ENCODE measurements around the gene CRADD. TPM values are rescaled to one million over a fixed set of nuclear protein-coding genes. Genes with fewer than 3 reads are reported as not detected.

The CRADD gene
- total RNA-seq, 4 donors from 2014 or later, result 51.0 to 86.3 (median 56.6) TPM

DNA sequence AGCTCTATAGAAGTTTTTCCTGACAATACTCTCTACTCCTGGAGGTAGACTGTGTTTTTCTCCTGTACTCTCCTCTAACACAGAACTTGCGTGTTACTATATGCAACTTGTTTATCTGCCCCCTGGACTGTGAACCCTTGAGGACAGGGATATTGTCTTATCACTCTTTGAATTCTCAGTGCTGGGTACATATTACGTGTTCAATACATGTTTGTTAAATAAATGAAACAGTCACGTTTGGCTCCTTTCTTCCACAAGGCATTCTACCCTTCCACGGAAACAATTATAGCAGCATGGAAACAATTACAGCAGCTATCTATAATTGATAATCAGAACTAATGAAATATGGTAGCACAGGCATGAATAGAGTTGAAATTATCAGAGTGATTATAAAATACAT is 50.7 kb downstream of the CRADD start:
- no peak overlapping the region for H3K4me3 ChIP-seq
- peaks cover 0 to 10% (median 0%) of the 10 kb centered on the region in 4 donors for H3K4me1 ChIP-seq
- H3K36me3 ChIP-seq, result no peaks in the 10 kb centered on the region
- peaks cover 0 to under 1% (median 0%) of the 10 kb centered on the region in 4 donors for H3K9me3 ChIP-seq
- peak overlapping the region in 1 of 4 donors; percentile 59 for H3K27ac ChIP-seq
- 93% methylated on average over 4 of the region's 4 CpGs for WGBS, 2 donors
- DNase-seq (ENCODE audit: low spot score in 2 of 2), result no peak
- TF ChIP-seq EP300 (IDR thresholded peaks at IDR 0.05), result no peak
- no peak for TF ChIP-seq CTCF (IDR thresholded peaks at IDR 0.05)
- no peak for TF ChIP-seq POLR2A (IDR thresholded peaks at IDR 0.05)
- no peaks in the 10 kb centered on the region for H3K27me3 ChIP-seq

- H3K9me3 ChIP-seq, result no peaks in the 10 kb centered on the region
- H3K27me3 ChIP-seq, result no peaks in the 10 kb centered on the region
- 91 to 98% methylated on average over 3 of the region's 3 CpGs for whole genome bisulfite sequencing, 2 donors
- peaks cover 0 to 10% (median 0%) of the 10 kb centered on the region in 4 donors for H3K4me1 ChIP-seq
- peaks cover 0 to 6% (median 0%) of the 10 kb centered on the region in 3 donors for H3K36me3 ChIP-seq
- no peak overlapping the region for H3K4me3 ChIP-seq
- no peak overlapping the region for H3K27ac ChIP-seq
- no peak for TF ChIP-seq POLR2A (IDR thresholded peaks at IDR 0.05)
- TF ChIP-seq CTCF (IDR thresholded peaks at IDR 0.05), result no peak
- TF ChIP-seq EP300 (IDR thresholded peaks at IDR 0.05), result no peak
- no peak for DNase-seq (ENCODE audit: low spot score in 2 of 2)
Observed at GRCh38 chr12:93729934-93730333, 52.8 kb downstream of the CRADD start.

DNA sequence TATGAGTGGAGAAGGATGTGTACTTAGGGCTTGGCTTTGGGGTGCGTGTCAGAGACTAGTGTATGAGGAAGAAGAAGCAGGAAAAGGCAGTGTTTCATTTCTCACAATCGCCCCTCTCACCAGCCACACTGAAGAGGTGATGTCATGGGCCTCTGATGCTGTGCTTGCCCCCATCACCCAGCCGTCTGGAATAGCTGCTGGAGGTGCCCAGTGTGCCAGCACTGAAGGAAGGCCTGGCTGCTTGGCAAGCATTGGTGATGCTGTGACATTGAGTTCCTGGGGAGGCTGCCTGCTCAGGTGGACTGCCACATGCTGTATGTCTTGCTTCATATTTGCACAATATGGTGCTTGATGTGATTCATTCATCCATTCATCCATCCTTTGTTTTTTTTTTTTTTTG is 56.2 kb downstream of the CRADD start:
- Histone ChIP-seq H3K9me3 (no peaks in the 10 kb centered on the region), H3K4me1 (peaks cover 0 to 23% (median 4%) of the 10 kb centered on the region in 4 donors), H3K27me3 (no peaks in the 10 kb centered on the region), H3K27ac (no peak overlapping the region), H3K4me3 (no peak overlapping the region), H3K36me3 (peaks cover 0 to 6% (median 0%) of the 10 kb centered on the region in 3 donors)
- WGBS, 2 donors, result 56 to 59% methylated on average over 3 of the region's 3 CpGs
- TF ChIP-seq POLR2A (IDR thresholded peaks at IDR 0.05) (no peak), CTCF (IDR thresholded peaks at IDR 0.05) (no peak), EP300 (IDR thresholded peaks at IDR 0.05) (no peak)
- DNase-seq (ENCODE audit: low spot score in 2 of 2), result no peak

DNA sequence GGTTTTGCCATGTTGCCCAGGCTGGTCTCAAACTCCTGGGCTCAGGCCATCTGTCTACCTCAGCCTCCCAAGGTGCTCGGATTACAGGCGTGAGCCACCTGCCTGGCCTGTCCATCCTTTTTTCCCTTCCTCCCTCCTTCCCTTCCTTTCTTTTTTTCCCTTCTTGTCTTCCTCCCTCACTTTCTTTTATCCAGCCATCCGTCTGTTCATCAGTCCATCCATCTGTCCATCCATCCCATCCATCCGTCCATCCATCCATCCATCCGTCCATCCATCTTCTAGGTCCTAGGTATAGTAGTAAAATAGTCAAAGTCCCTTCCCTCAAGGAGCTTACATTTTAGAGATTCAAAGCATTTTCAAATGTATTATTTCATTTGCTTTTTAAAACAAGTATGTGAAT is 56.8 kb downstream of the CRADD start:
- Histone ChIP-seq H3K27me3 (no peaks in the 10 kb centered on the region), H3K27ac (no peak overlapping the region), H3K4me3 (no peak overlapping the region), H3K9me3 (no peaks in the 10 kb centered on the region), H3K4me1 (peaks cover 0 to 29% (median 4%) of the 10 kb centered on the region in 4 donors), H3K36me3 (peaks cover 0 to 6% (median 0%) of the 10 kb centered on the region in 3 donors)
- DNase-seq (ENCODE audit: low spot score in 2 of 2), result no peak
- no peak for TF ChIP-seq CTCF (IDR thresholded peaks at IDR 0.05)
- TF ChIP-seq EP300 (IDR thresholded peaks at IDR 0.05), result no peak
- TF ChIP-seq POLR2A (IDR thresholded peaks at IDR 0.05), result no peak
- 98 to 99% methylated on average over 5 of the region's 5 CpGs for WGBS, 2 donors

DNA sequence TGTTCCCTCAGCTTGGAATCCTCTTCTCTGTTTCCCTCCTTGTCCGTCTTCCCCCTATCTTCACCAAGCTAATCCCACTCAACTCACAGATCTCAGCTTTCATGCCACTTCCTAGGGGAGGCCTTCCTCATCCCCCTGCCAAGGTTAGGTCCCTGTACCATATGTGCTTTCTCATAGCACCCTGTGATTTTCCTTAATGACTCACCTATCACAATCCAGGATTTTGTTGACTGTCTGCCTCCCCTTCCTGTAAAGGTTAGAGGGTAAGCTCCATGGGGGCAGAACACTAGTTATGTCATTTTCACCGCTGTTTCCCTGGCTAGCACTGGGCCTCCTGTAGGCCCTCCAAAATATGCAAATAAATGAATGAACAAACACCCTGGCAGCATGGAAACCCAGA is 57.6 kb downstream of the CRADD start:
- Histone ChIP-seq H3K36me3 (peaks cover 0 to 6% (median 0%) of the 10 kb centered on the region in 3 donors), H3K9me3 (no peaks in the 10 kb centered on the region), H3K4me3 (no peak overlapping the region), H3K4me1 (peaks cover 0 to 36% (median 9%) of the 10 kb centered on the region in 4 donors), H3K27me3 (no peaks in the 10 kb centered on the region), H3K27ac (no peak overlapping the region)
- DNase-seq (ENCODE audit: low spot score in 2 of 2), result no peak
- no peak for TF ChIP-seq EP300 (IDR thresholded peaks at IDR 0.05)
- TF ChIP-seq CTCF (IDR thresholded peaks at IDR 0.05), result no peak
- no peak for TF ChIP-seq POLR2A (IDR thresholded peaks at IDR 0.05)
- 96 to 100% methylated on average over 2 of the region's 2 CpGs for WGBS, 2 donors
